Ovary (tissue), 9 donors: ENCODE results near the gene TUSC1. TPM values are rescaled to one million over a fixed set of nuclear protein-coding genes. Genes with fewer than 3 reads are reported as not detected.

Experiments used
- DNase-seq, 5 donors: peaks; one replicate each; pipeline ENCODE4 v3.0.0-alpha.2; 2019 to 2020
- H3K27ac ChIP-seq, 2 donors: fragments of 200-600 bp; one replicate each; pipeline versions ENCODE4 v1.5.1 to v1.8.0; 2019 to 2022
- H3K27me3 ChIP-seq: fragments of 200-600 bp; one replicate; pipeline ENCODE4 v1.8.0; 2022
- H3K36me3 ChIP-seq: fragments of 200-600 bp; sonication (generic); one replicate; pipeline ENCODE4 v1.5.1; 2019
- H3K4me1 ChIP-seq: one replicate; pipeline ENCODE4 v1.8.1; 2013; ENCODE audit warnings: mild to moderate bottlenecking, moderate library complexity; ENCODE audit not compliant: insufficient read depth
- H3K4me3 ChIP-seq: fragments of 200-600 bp; sonication (generic); one replicate; pipeline ENCODE4 v1.5.1; 2017
- H3K9me3 ChIP-seq, 2 donors: fragments of 200-600 bp in 1 of 2; sonication (generic) in 1 of 2; one replicate each; pipeline versions ENCODE4 v1.5.1 to v1.8.1; 2013 to 2019; ENCODE audit warnings: mild to moderate bottlenecking in 1 of 2, moderate library complexity in 1 of 2
- EP300 ChIP-seq: sonication (generic); formaldehyde crosslinking; IDR thresholded peaks from one replicate; pipeline ENCODE4 v1.6.1; 2017; ENCODE audit warnings: antibody characterized with exemption
- POLR2A ChIP-seq: fragments of 450-650 bp; IDR thresholded peaks from one replicate; pipeline ENCODE4 v1.6.1; 2017; ENCODE audit warnings: antibody characterized with exemption, mild to moderate bottlenecking, moderate library complexity
- WGBS, 3 donors: extraction: QIAGEN DNeasy Blood & Tissue Kit in 1 of 3; methylation state at CpG; one replicate each; pipeline versions ENCODE4 v1.1.5 to v1.1.7; 2013 to 2017; 5-methylcytosine and 5-hydroxymethylcytosine counted together
- intact Hi-C, 4 donors: fragments of 100-400 bp; cut with DNase I; formaldehyde crosslinking; loops; one replicate each; pipeline versions ENCODE4 v1.11.0 to v1.15.1; 2022 to 2023
- polyA plus RNA-seq, 2 donors: library from polyadenylated mRNA; stranded (reverse); fragments of 200-250 nt in 1 of 2; fragments of 350-450 nt in 1 of 2; fragmentation: Illumina TruSeq in 1 of 2; extraction: RNeasy Lipid Tissue Mini Kit (QIAGEN cat#74804) in 1 of 2; gene quantifications; one replicate each; pipeline ENCODE4 v1.2.3, GENCODE V29; 2013 to 2014
- total RNA-seq, 7 donors: library from RNA; depleted of rRNA in 2 of 7; stranded (reverse); fragments of >200 nt in 2 of 7; fragmentation: NEBNext Ultra II Directional in 3 of 7; extraction: Animal tissue kit (Norgen Biotek cat#: 25700) in 3 of 7; gene quantifications; one replicate each; pipeline versions ENCODE4 v1.1.0 to v1.2.4, GENCODE V29; 2016 to 2023
- TF ChIP-seq, protein P1 (sequence below), 3 donors: fragments of 450-650 bp in 2 of 3; fragments of 200-600 bp in 1 of 3; IDR thresholded peaks; one replicate each; pipeline versions ENCODE4 v1.5.1 to v1.8.0; 2016 to 2022; ENCODE audit warnings: antibody characterized with exemption in 3 of 3, mild to moderate bottlenecking in 1 of 3
- donor health status: DM: no; HTN: no; CAD: no; lungs with moderate emphysema.
- donor health status: DM: no; HTN: no; CAD: no.
- donor health status: Bipolar disorder and iron deficiency.
- donor health status: DM: yes; HTN: yes; CAD: no.
- donor health status: DM: no; HTN: no; CAD: no.
- donor health status: DM: yes; HTN: yes; CAD: no.

TUSC1 gene
- total and polyA plus RNA-seq, 9 donors = 12.0 to 35.0 (median 16.6) TPM

DNA sequence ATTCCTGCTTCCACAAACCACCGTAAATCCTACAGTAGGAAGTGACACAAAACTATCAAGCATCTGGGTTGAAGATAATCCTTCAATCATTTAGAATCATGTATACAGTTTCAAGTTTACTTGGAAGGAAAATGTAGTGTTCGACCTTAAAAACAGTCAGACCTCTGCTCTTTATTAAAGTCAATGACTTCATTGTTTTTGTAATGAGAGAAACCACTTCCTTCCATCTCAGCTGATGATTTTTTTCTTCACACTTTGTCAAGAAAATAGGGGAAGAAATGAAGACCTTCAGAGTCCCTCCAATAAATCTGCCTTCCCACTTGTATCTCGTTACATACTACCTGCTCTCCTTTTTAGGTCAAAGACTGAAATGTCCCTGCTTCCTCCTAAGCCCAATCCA, 30.1 kb downstream of the TUSC1 start:
- H3K9me3 ChIP-seq = no peaks in the 10 kb centered on the region
- TF ChIP-seq, protein P1, sequence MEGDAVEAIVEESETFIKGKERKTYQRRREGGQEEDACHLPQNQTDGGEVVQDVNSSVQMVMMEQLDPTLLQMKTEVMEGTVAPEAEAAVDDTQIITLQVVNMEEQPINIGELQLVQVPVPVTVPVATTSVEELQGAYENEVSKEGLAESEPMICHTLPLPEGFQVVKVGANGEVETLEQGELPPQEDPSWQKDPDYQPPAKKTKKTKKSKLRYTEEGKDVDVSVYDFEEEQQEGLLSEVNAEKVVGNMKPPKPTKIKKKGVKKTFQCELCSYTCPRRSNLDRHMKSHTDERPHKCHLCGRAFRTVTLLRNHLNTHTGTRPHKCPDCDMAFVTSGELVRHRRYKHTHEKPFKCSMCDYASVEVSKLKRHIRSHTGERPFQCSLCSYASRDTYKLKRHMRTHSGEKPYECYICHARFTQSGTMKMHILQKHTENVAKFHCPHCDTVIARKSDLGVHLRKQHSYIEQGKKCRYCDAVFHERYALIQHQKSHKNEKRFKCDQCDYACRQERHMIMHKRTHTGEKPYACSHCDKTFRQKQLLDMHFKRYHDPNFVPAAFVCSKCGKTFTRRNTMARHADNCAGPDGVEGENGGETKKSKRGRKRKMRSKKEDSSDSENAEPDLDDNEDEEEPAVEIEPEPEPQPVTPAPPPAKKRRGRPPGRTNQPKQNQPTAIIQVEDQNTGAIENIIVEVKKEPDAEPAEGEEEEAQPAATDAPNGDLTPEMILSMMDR (IDR thresholded peaks at IDR 0.05) = no peak
- TF ChIP-seq POLR2A (no peak), EP300 (no peak)
- H3K27ac ChIP-seq = no peak overlapping the region
- DNase-seq = no peak
- H3K27me3 ChIP-seq = no peaks in the 10 kb centered on the region
- no peaks in the 10 kb centered on the region for H3K36me3 ChIP-seq
- no peaks in the 10 kb centered on the region for H3K4me1 ChIP-seq
- intact Hi-C loops = no loop called here
- 41 to 71% (median 59%) methylated on average over 3 of the region's 3 CpGs for WGBS, 3 donors
- no peak overlapping the region for H3K4me3 ChIP-seq

DNA sequence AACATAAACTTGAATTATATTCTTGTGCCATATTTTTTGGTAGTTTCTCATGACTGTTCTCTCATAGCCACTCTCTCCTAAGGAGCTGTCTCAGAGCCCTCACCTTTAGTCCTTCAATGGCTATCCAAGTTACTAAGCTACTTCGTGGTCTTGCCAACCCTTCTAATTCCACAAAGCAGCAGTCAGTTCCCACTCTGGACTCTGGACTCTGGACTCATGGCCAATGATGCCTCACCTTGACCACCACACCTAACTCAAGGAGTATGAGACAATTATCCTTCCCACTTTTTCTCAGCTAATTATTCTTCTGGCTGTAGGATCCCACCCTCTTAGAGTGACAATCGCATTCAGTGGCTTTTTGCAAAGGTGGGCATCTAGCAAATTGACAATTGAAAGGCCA, 42.2 kb downstream of the TUSC1 start:
- TF ChIP-seq EP300 (no peak), POLR2A (no peak)
- TF ChIP-seq, protein P1 (IDR thresholded peaks at IDR 0.05) = no peak
- H3K9me3 ChIP-seq = no peaks in the 10 kb centered on the region
- 86 to 94% (median 87%) methylated on average over 2 of the region's 2 CpGs for WGBS, 3 donors
- no peaks in the 10 kb centered on the region for H3K27me3 ChIP-seq
- H3K4me3 ChIP-seq = no peak overlapping the region
- H3K4me1 ChIP-seq = no peaks in the 10 kb centered on the region
- no peak overlapping the region for H3K27ac ChIP-seq
- H3K36me3 ChIP-seq = no peaks in the 10 kb centered on the region
- intact Hi-C loops = no loop called here
- DNase-seq = no peak

DNA sequence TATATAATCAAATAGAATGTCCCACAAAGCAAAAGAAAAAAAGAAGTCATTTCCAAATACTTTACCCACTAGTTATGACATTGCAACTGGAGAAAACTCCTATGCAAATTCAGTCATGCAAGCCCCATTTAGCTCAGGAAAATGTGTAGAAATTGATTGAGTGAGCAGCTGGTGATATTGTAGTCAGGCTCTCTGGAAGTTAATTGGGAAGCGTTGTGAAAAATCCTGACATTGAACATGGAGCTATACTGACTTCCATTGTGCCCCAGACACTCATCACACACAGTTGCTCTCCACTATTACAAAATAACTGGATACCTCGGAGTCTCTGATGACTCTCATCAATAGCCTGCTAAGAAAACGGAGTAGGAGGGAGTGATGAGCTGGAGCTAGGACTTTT, 49.0 kb downstream of the TUSC1 start:
- WGBS, 3 donors = 61 to 91% (median 69%) methylated on average over 3 of the region's 3 CpGs
- intact Hi-C loops = no loop called here
- Histone ChIP-seq H3K27ac (no peak overlapping the region), H3K36me3 (no peaks in the 10 kb centered on the region), H3K4me1 (no peaks in the 10 kb centered on the region), H3K27me3 (no peaks in the 10 kb centered on the region), H3K9me3 (no peaks in the 10 kb centered on the region), H3K4me3 (no peak overlapping the region)
- DNase-seq = no peak
- no peak for TF ChIP-seq POLR2A
- TF ChIP-seq EP300 = no peak
- TF ChIP-seq, protein P1 (IDR thresholded peaks at IDR 0.05) = no peak
